PC-3 (cell line): ENCODE results near the gene AP1AR. TPM values are rescaled to one million over a fixed set of nuclear protein-coding genes. Genes with fewer than 3 reads are reported as not detected.

Experiments used
- ATAC-seq: fragments of 200-7000 bp; cut with Tn5 transposase; 2 replicates; pipeline ENCODE4 v1.9.1; 2020; ENCODE audit warnings: mild to moderate bottlenecking, moderate library complexity
- BruUV-seq: library from RNA; stranded (reverse); fragments of 400-500 nt; replicated peaks from 2 replicates; lab custom pipeline; 2021; lab: Mats Ljungman, UMichigan
- CTCF ChIA-PET: fragments of 300-600 bp; sonication (Branson Sonifier 250); formaldehyde crosslinking; loops from one replicate; lab custom pipeline; 2022; ENCODE audit warnings: antibody characterized with exemption; lab: Charles Lee
- POLR2A ChIA-PET: fragments of 300-600 bp; sonication (Branson Sonifier 250); formaldehyde crosslinking; loops from one replicate; lab custom pipeline; 2022; ENCODE audit warnings: antibody characterized with exemption; ENCODE audit not compliant: unreplicated experiment; lab: Charles Lee
- DNase-seq: peaks from one replicate; pipeline ENCODE4 v3.0.0-alpha.2; 2015
- H2AFZ ChIP-seq: fragments of 300-600 bp; sonication (generic); 2 replicates; pipeline ENCODE4 v1.6.0; 2016; ENCODE audit warnings: antibody characterized with exemption, low read length
- H3F3A ChIP-seq: fragments of 300-600 bp; sonication (generic); one replicate; pipeline ENCODE4 v1.6.0; 2017; ENCODE audit warnings: antibody characterized with exemption, low read length, control low read depth, mild to moderate bottlenecking; ENCODE audit not compliant: unreplicated experiment
- H3K27ac ChIP-seq: fragments of 300-600 bp; sonication (generic); 2 replicates; pipeline ENCODE4 v1.5.1; 2016; ENCODE audit warnings: mild to moderate bottlenecking, low read length
- H3K27me3 ChIP-seq: fragments of 300-600 bp; sonication (generic); 2 replicates; pipeline ENCODE4 v1.6.1; 2016; ENCODE audit warnings: low read length, mixed read lengths
- H3K36me3 ChIP-seq: fragments of 300-600 bp; sonication (generic); 2 replicates; pipeline ENCODE4 v1.6.1; 2016; ENCODE audit warnings: low read depth, mixed run types, low read length, mixed read lengths
- H3K4me1 ChIP-seq: fragments of 300-600 bp; sonication (generic); 2 replicates; pipeline ENCODE4 v1.5.1; 2016; ENCODE audit warnings: low read length; ENCODE audit not compliant: insufficient read depth
- H3K4me2 ChIP-seq: fragments of 300-600 bp; sonication (generic); 2 replicates; pipeline ENCODE4 v1.6.0; 2016; ENCODE audit warnings: low read length
- H3K4me3 ChIP-seq: fragments of 300-600 bp; sonication (generic); 2 replicates; pipeline ENCODE4 v1.5.1; 2016; ENCODE audit warnings: mild to moderate bottlenecking, low read length, mixed read lengths
- H3K79me2 ChIP-seq: fragments of 300-600 bp; sonication (generic); 2 replicates; pipeline ENCODE4 v1.6.1; 2017; ENCODE audit warnings: low read length, mixed read lengths
- H3K9ac ChIP-seq: fragments of 300-600 bp; sonication (generic); 2 replicates; pipeline ENCODE4 v1.6.0; 2016; ENCODE audit warnings: mild to moderate bottlenecking, low read length
- H3K9me2 ChIP-seq: fragments of 300-600 bp; sonication (generic); replicated peaks from 2 replicates; pipeline ENCODE4 v1.6.1; 2016; ENCODE audit warnings: mixed run types, low read length, mixed read lengths
- H3K9me3 ChIP-seq: fragments of 300-600 bp; sonication (generic); 2 replicates; pipeline ENCODE4 v1.6.1; 2016; ENCODE audit warnings: low read length, mixed read lengths
- H4K20me1 ChIP-seq: fragments of 300-600 bp; sonication (generic); 2 replicates; pipeline ENCODE4 v1.6.1; 2016; ENCODE audit warnings: low read length, mixed read lengths
- EZH2 ChIP-seq: fragments of 300-600 bp; sonication (generic); IDR thresholded peaks from one replicate; pipeline ENCODE4 v1.6.1; 2017; ENCODE audit warnings: antibody characterized with exemption, mild to moderate bottlenecking, low read length; ENCODE audit not compliant: unreplicated experiment
- EZH2phosphoT487 ChIP-seq: fragments of 300-600 bp; sonication (generic); IDR thresholded peaks from 2 replicates; pipeline ENCODE4 v1.6.1; 2018; ENCODE audit warnings: mild to moderate bottlenecking, antibody characterized with exemption, low read length, borderline replicate concordance
- intact Hi-C: fragments of 100-400 bp; cut with micrococcal nuclease; formaldehyde crosslinking; loops from 2 replicates; pipeline ENCODE4 v1.9.0; 2023
- total RNA-seq: library from RNA; depleted of rRNA; stranded (reverse); fragments of >200 nt; gene quantifications from 2 replicates; pipeline ENCODE4 v1.2.3, GENCODE V29; 2014
- TF ChIP-seq, protein P1 (sequence below): fragments of 300-600 bp; sonication (generic); conservative IDR thresholded peaks from 2 replicates; pipeline ENCODE4 v1.5.1; 2017; ENCODE audit warnings: antibody characterized with exemption, low read depth, mild to moderate bottlenecking, low read length

Gene AP1AR
- total RNA-seq, 1 experiment from 2014 or later, result 34.6 TPM

DNA sequence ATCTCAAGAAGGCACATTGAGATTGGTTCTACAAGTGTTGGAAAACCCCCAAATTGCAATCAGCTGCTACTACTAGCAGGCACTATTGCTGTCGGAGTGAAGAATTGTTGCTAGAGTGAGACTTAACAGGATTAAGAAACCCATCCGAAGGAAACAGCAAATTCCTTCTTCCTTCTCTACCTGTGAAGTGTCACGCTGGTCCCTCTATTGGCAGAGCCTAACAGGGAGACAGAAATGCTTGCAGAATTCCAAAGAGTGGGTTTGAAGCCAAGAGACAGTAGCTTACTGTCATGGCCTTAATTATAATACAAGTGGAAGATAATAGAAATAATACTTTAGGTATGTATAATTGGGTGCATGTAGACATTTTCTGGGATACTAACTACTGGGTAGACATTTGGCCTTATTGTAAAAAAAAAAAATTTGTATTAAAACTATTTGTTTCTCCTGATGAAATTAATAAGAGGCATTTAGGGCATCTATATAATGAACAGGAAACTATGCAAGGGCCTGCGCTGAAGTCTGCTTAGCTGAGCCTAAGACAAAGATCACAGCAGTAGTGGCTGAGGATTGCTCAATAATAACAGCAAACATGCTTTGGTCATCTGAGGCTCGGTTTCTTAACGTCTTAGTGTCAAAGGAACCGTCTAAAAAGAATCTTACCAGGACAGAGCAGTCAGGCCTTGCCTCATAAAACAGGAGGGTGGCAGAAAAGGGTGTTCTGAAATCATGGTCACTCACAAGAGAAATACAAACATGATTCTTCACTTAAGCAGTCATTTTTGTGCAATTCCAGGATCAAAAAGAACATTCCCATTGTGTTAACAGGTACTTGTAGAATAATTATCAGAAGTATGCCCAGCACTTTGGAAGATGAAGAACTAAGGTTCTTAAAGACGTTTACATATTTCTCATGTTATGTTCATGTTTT lies 45.6 kb upstream of the AP1AR start:
- H3F3A ChIP-seq, result no peaks in the 10 kb centered on the region
- H3K4me2 ChIP-seq, result no peak overlapping the region
- POLR2A ChIA-PET, result no interaction called here
- H3K27ac ChIP-seq, result no peak overlapping the region
- CTCF ChIA-PET, result interaction anchor here (0.5 kb wide), 1 partner anchor 53 kb away, joined by 3 read pairs; no protein-coding TSS in a partner anchor
- H3K9me3 ChIP-seq, result no peaks in the 10 kb centered on the region
- no peaks in the 10 kb centered on the region for H3K9me2 ChIP-seq
- H3K36me3 ChIP-seq, result no peaks in the 10 kb centered on the region
- DNase-seq, result no peak
- H4K20me1 ChIP-seq, result no peaks in the 10 kb centered on the region
- BruUV-seq, result no TSS peak
- H3K4me3 ChIP-seq, result no peak overlapping the region
- no peaks in the 10 kb centered on the region for H3K4me1 ChIP-seq
- TF ChIP-seq EZH2 (no peak), EZH2phosphoT487 (no peak)
- TF ChIP-seq, protein P1, sequence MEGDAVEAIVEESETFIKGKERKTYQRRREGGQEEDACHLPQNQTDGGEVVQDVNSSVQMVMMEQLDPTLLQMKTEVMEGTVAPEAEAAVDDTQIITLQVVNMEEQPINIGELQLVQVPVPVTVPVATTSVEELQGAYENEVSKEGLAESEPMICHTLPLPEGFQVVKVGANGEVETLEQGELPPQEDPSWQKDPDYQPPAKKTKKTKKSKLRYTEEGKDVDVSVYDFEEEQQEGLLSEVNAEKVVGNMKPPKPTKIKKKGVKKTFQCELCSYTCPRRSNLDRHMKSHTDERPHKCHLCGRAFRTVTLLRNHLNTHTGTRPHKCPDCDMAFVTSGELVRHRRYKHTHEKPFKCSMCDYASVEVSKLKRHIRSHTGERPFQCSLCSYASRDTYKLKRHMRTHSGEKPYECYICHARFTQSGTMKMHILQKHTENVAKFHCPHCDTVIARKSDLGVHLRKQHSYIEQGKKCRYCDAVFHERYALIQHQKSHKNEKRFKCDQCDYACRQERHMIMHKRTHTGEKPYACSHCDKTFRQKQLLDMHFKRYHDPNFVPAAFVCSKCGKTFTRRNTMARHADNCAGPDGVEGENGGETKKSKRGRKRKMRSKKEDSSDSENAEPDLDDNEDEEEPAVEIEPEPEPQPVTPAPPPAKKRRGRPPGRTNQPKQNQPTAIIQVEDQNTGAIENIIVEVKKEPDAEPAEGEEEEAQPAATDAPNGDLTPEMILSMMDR, result no peak
- no peak overlapping the region for H2AFZ ChIP-seq
- no peaks in the 10 kb centered on the region for H3K79me2 ChIP-seq
- no peaks in the 10 kb centered on the region for H3K27me3 ChIP-seq
- no peak overlapping the region for H3K9ac ChIP-seq
- no peak for ATAC-seq
- intact Hi-C loops, result no loop called here

DNA sequence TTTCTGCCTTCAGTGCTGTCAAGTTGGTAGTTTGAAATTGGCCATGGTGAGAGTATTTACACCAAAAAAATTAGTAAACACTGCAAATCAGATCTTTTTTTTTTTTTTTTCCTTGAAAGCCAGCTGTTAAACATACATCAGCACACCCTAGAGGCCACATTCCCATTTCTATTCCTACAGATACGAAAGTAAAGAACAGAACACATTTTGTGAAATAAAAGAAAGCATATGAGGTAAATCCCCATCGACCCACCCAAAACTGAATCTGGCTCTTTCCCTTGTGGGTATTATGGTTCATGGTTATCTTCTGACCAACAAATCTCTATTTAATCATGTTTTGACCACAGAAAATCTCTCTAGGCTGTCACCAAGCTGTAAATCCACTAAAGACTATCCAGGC lies 41.8 kb upstream of the AP1AR start:
- no peaks in the 10 kb centered on the region for H3K79me2 ChIP-seq
- H3K36me3 ChIP-seq, result no peaks in the 10 kb centered on the region
- ATAC-seq, result 0 out of 2 replicates have a peak, but pooled peaks have one; percentile 24
- H4K20me1 ChIP-seq, result no peaks in the 10 kb centered on the region
- H3K9me2 ChIP-seq, result no peaks in the 10 kb centered on the region
- ChIA-PET POLR2A (no interaction called here), CTCF (interaction anchor here (1.1 kb wide), 1 partner anchor 90 kb away, joined by 6 read pairs; no protein-coding TSS in a partner anchor)
- no peak overlapping the region for H3K9ac ChIP-seq
- H3K27me3 ChIP-seq, result no peaks in the 10 kb centered on the region
- no peaks in the 10 kb centered on the region for H3K9me3 ChIP-seq
- DNase-seq, result peak; percentile 18
- H3K4me3 ChIP-seq, result no peak overlapping the region
- no peak overlapping the region for H2AFZ ChIP-seq
- BruUV-seq, result no TSS peak
- no peak overlapping the region for H3K27ac ChIP-seq
- intact Hi-C loops, result loop anchor here (1.0 kb wide), 1 partner anchor 90 kb away; no protein-coding TSS in a partner anchor
- no peak for TF ChIP-seq EZH2phosphoT487
- TF ChIP-seq, protein P1, result peak; percentile 55
- no peak overlapping the region for H3K4me2 ChIP-seq
- H3K4me1 ChIP-seq, result no peaks in the 10 kb centered on the region
- H3F3A ChIP-seq, result no peaks in the 10 kb centered on the region

DNA sequence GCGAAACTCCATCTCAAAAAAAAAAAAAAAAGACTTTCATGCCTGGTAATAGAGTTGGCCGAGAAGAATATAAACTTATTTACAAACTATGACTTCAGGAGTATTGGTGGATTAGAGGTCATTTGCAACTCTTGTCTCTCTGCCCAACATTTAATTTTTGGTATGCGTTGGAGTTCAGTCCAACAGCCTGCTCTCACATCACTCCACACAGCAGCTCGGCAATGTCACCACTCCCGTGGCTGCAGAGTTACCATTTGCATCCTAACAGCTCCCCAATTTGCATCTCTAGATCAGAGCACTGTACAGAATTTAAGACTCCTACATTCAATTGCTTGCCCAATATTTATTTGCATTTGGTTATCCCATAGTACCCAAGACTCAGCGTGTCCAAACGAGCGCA lies 40.9 kb upstream of the AP1AR start:
- Histone ChIP-seq H4K20me1 (no peaks in the 10 kb centered on the region), H3K9me3 (no peaks in the 10 kb centered on the region), H3K4me2 (no peak overlapping the region), H3F3A (no peaks in the 10 kb centered on the region), H3K4me3 (no peak overlapping the region), H3K9me2 (no peaks in the 10 kb centered on the region), H3K79me2 (no peaks in the 10 kb centered on the region), H3K36me3 (no peaks in the 10 kb centered on the region), H2AFZ (no peak overlapping the region), H3K9ac (no peak overlapping the region), H3K27me3 (no peaks in the 10 kb centered on the region), H3K4me1 (no peaks in the 10 kb centered on the region), H3K27ac (no peak overlapping the region)
- DNase-seq (no peak), ATAC-seq (no peak)
- POLR2A ChIA-PET, result no interaction called here
- CTCF ChIA-PET, result no interaction called here
- intact Hi-C loops, result no loop called here
- BruUV-seq, result no TSS peak
- TF ChIP-seq, protein P1, result no peak
- TF ChIP-seq EZH2 (no peak), EZH2phosphoT487 (no peak)
